ENCODE results near the gene OR1D2.
"Not testable (repeated sequence)": the region's sequence is repeated elsewhere in the genome, so short reads cannot be mapped to it uniquely, and the experiment has no call there.

The OR1D2 gene, protein sequence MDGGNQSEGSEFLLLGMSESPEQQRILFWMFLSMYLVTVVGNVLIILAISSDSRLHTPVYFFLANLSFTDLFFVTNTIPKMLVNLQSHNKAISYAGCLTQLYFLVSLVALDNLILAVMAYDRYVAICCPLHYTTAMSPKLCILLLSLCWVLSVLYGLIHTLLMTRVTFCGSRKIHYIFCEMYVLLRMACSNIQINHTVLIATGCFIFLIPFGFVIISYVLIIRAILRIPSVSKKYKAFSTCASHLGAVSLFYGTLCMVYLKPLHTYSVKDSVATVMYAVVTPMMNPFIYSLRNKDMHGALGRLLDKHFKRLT

DNA sequence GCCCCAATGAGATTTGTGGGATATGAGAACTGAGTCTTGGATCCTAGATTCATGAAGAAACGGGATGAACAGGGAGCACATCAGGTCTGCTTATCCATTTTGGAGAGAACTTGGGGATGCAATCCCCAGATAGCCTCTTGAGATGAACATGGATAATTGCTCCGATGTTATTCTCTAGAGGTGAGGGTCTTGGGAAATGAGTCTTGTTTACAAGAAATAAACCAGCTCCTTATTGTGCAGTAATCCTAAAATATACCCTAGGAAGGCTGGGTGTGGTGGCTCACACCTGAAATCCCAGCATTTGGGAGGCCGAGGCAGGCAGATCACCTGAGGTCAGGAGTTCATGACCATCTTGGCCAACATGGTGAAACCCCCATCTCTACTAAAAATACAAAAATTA is at the start of gene OR1D2:
TSS of gene OR1D2 (minus strand) at position 101 of the 400 bp plus-strand sequence. CDS start 11,426 bp downstream, outside the sequence.
- TF ChIP-seq, protein P1, sequence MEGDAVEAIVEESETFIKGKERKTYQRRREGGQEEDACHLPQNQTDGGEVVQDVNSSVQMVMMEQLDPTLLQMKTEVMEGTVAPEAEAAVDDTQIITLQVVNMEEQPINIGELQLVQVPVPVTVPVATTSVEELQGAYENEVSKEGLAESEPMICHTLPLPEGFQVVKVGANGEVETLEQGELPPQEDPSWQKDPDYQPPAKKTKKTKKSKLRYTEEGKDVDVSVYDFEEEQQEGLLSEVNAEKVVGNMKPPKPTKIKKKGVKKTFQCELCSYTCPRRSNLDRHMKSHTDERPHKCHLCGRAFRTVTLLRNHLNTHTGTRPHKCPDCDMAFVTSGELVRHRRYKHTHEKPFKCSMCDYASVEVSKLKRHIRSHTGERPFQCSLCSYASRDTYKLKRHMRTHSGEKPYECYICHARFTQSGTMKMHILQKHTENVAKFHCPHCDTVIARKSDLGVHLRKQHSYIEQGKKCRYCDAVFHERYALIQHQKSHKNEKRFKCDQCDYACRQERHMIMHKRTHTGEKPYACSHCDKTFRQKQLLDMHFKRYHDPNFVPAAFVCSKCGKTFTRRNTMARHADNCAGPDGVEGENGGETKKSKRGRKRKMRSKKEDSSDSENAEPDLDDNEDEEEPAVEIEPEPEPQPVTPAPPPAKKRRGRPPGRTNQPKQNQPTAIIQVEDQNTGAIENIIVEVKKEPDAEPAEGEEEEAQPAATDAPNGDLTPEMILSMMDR (IDR thresholded peaks at IDR 0.05; ENCODE audit: control insufficient read depth, insufficient read depth, low read depth, low read length, missing control alignments) = no peak
- no peak for DNase-seq (ENCODE audit: low read depth)
- H3K4me3 ChIP-seq (ENCODE audit: control insufficient read depth, low read depth, low read length) = no peak within 1 kb of the TSS

DNA sequence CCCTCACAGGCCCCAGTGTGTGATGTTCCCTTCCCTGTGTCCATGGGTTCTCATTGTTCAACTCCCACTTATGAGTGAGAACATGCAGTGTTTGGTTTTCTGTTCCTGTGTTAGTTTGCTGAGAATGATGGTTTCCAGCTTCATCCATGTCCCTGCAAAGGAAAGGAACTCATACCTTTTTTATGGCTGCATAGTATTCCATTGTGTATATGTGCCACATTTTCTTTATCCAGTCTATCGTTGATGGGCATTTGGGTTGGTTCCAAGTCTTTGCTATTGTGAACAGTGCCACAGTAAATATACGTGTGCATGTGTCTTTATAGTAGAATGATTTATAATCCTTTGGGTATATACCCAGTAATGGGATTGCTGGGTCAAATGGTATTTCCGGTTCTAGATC is 33.3 kb upstream of the OR1D2 start:
- not testable (repeated sequence) for H3K4me3 ChIP-seq (ENCODE audit: control insufficient read depth, low read depth, low read length); DNase-seq (ENCODE audit: low read depth)

DNA sequence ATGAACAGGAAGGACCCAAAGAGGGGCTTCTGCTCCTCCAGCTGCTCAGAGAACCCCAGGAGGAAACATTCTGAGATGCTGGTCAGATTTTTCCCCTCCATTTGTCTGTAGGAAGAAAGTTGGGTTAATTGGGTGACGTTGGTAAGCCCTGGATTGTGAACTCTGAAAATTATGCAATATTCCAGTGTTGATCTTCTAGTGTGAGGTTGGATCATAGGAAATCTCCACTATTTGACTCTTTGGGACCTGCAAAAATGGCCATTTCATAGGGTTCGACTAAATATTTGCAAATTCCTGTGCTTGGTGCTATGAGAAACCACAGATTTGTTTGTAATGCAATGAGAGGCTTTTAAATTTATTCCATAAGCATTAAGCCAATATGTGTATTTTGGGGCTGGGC is 23.2 kb upstream of the OR1D2 start, which contains the start of gene OR1G1:
TSS of gene OR1G1 (minus strand) at position 101 of the 400 bp plus-strand sequence. CDS start at position 101, 0 bp downstream.
- H3K4me3 ChIP-seq (ENCODE audit: control insufficient read depth, low read depth, low read length) = no peak within 1 kb of the TSS
- no peak for DNase-seq (ENCODE audit: low read depth)
- TF ChIP-seq, protein P1 (IDR thresholded peaks at IDR 0.05; ENCODE audit: control insufficient read depth, insufficient read depth, low read depth, low read length, missing control alignments) = no peak

DNA sequence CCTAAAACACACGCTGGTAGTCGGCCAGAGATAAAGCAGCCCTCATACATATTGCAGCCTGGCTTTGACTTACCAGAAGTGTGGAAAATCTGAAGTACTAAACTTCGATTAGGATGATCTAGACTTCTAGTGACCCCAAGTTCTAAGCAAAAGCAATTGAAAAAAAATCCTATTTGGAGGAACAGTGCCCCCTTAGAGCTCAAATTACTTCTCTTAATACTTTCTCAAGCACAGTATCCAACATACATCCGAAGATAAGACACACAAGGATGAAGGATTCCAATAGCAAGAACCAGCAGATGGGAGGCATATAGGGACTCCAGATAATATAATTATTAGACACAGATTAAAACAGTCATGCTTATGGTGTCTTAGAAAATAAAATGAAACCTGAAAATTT is 30.4 kb downstream of the OR1D2 start:
- not testable (repeated sequence) for H3K4me3 ChIP-seq (ENCODE audit: control insufficient read depth, low read depth, low read length); DNase-seq (ENCODE audit: low read depth)

DNA sequence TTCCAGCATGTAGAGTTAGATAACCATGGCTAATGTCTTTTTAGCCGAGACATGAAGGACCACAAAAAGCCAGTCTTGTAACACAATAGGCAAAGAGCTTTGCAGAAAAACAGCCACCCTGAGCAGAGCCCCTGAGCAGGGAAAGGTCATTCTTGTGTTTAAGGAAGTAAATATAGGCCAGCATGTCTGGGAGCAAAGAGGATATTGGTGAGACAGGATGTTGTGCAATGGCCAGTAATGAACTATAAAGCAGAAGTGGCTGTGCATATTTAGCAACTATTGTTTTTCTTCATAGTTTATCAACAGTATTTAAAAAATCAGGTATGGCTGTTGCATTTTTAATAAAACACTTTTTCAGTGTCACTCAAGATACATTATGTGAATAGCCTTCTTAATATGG is 39.0 kb downstream of the OR1D2 start:
- H3K4me3 ChIP-seq (ENCODE audit: control insufficient read depth, low read depth, low read length); DNase-seq (ENCODE audit: low read depth): not testable (repeated sequence)

DNA sequence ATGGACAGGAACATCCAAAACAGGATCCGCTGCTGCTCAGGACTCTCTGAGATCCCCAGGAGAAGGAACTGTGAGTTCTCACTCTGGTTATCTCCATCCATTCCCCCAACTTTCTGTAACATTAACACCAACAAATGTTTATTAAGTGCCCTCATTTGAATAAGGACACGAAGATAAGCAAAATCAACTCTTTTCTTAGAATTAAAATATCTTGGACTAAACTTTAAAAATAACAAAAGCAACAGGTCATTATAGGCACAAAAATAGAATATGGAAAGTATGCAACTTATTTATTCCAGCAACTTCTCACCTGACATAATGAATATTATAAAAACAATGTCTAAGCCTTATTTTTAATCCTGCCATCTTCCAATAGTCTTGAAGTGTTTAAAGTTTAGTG is 40.7 kb downstream of the OR1D2 start, which contains the start of gene OR1D5:
TSS of gene OR1D5 (minus strand) at position 101 of the 400 bp plus-strand sequence. CDS start at position 101, 0 bp downstream.
- H3K4me3 ChIP-seq (ENCODE audit: control insufficient read depth, low read depth, low read length); DNase-seq (ENCODE audit: low read depth): not testable (repeated sequence)

DNA sequence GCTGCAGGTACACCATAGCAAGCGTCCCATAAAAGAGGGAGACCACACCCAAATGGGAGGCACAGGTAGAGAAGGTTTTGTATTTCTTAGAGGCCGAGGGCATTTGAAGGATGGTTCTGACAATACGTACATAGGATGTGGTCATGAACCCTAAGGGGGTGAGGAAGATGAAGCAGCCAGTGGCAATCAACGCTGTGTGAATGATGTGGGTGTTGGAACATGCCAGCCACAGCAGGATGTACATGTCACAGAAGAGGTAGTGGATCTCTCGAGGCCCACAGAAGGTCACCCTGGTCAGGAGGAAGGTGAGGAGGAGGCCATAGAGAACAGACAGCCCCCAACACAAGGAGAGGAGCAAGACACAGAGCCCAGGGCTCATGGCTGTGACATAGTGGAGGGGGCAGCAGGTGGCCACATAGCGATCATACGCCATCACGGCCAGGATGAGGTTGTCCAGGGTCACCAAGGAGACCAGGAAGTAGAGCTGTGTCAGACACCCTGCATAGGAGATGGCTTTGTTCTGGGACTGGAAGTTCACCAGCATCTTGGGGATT is 41.3 kb downstream of the OR1D2 start:
- DNase-seq (ENCODE audit: low read depth); H3K4me3 ChIP-seq (ENCODE audit: control insufficient read depth, low read depth, low read length): not testable (repeated sequence)

DNA sequence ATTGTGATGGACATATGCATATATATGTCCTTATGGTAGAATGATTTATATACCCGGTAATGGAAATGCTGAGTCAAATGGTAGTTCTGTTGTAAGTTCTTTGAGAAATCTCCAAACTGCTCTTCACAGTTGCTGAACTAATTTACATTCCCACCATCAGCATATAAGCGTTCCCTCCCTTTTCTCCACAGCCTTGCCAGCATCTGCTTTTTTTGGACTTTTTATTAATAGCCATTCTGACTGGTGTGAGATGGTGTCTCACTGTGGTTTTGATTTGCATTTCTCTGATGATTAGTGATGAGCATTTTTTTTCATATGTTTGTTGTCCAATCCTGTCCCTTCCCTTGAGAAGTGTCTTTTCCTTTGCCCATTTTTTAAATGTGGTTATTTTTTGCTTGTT is 49.4 kb downstream of the OR1D2 start:
- not testable (repeated sequence) for DNase-seq (ENCODE audit: low read depth); H3K4me3 ChIP-seq (ENCODE audit: control insufficient read depth, low read depth, low read length)

DNA sequence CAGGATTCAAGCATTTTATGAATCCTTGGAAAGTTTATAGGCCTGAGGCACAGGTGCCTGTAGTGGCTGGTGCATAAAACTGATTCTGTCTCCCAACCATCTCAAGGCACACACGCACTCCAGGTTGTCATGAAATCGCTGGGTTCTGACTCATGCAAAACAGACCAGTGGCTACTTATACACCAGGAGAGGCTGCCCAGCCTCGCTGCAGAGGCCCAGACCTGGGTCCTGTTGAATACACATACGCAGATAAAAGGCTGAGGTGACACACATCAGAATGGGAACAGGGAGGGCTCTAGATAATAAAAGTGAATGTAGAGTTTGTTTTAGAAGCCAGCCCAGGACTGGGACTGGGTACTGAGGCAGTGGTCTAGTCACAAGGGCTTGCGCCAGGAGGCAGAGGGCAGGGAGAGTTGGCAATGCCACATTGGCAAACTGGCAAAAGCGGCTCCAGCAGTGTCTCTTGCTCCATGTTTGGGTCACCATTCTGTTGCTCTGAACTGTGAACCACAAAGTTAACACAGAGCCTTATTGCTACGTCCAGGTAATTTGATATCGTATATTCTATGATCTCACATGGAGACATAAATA is 54.4 kb downstream of the OR1D2 start:
- no peak overlapping the region for H3K4me3 ChIP-seq (ENCODE audit: control insufficient read depth, low read depth, low read length)
- TF ChIP-seq, protein P1 (IDR thresholded peaks at IDR 0.05; ENCODE audit: control insufficient read depth, insufficient read depth, low read depth, low read length, missing control alignments) = no peak
- no peak for DNase-seq (ENCODE audit: low read depth)
